PFSK-1 (cell line): ENCODE measurements around the gene PARD3B.

Source experiments
- FOXP2 ChIP-seq: optimal IDR thresholded peaks from 2 replicates; pipeline ENCODE3; 2011; ENCODE audit warnings: borderline replicate concordance, control low read depth, inconsistent platforms; ENCODE audit not compliant: insufficient read depth; ENCODE audit errors: extremely low read length, extremely low read depth
- POLR2AphosphoS5 ChIP-seq: IDR thresholded peaks from 2 replicates; pipeline ENCODE4 v1.6.1; 2012; ENCODE audit warnings: low read depth, mild to moderate bottlenecking, control low read depth, low read length, moderate library complexity
- REST ChIP-seq, 2 experiments: IDR thresholded peaks; 2 replicates each; pipeline versions ENCODE4 v1.6.1 to v1.8.0; 2011 to 2012; ENCODE audit warnings: low read depth in 2 of 2, low read length in 2 of 2, control low read depth in 1 of 2, inconsistent platforms in 1 of 2, mild to moderate bottlenecking in 1 of 2, moderate library complexity in 1 of 2; ENCODE audit not compliant: insufficient read depth in 1 of 2
- SIN3A ChIP-seq: IDR thresholded peaks from 2 replicates; pipeline ENCODE4 v1.6.1; 2012; ENCODE audit warnings: mild to moderate bottlenecking, low read length, moderate library complexity, borderline replicate concordance; ENCODE audit not compliant: insufficient read depth
- TAF1 ChIP-seq: IDR thresholded peaks from 2 replicates; pipeline ENCODE4 v1.6.1; 2012; ENCODE audit warnings: low read length, control low read depth, borderline replicate concordance; ENCODE audit not compliant: insufficient read depth

PARD3B gene

GRCh38 chr2:205387350-205388055 is 842.2 kb downstream of the PARD3B start:
- TF ChIP-seq REST (IDR thresholded peaks at IDR 0.05; ENCODE audit: insufficient read depth in 1 of 2, low read depth in 2 of 2, low read length in 2 of 2) (no peak), FOXP2 (no peak), SIN3A (no peak), TAF1 (no peak), POLR2AphosphoS5 (no peak)

- TF ChIP-seq SIN3A (no peak), POLR2AphosphoS5 (no peak), REST (IDR thresholded peaks at IDR 0.05; ENCODE audit: insufficient read depth in 1 of 2, low read depth in 2 of 2, low read length in 2 of 2) (no peak), FOXP2 (no peak), TAF1 (no peak)
Measured at GRCh38 chr2:205390866-205391265, 845.6 kb downstream of the PARD3B start.

GRCh38 chr2:205401511-205401910 is 856.2 kb downstream of the PARD3B start:
- TF ChIP-seq TAF1 (no peak), POLR2AphosphoS5 (no peak), REST (IDR thresholded peaks at IDR 0.05; ENCODE audit: insufficient read depth in 1 of 2, low read depth in 2 of 2, low read length in 2 of 2) (no peak), FOXP2 (no peak), SIN3A (no peak)

GRCh38 chr2:205402011-205402410 is 856.7 kb downstream of the PARD3B start:
- TF ChIP-seq POLR2AphosphoS5, result no peak
- TF ChIP-seq FOXP2, result no peak
- no peak for TF ChIP-seq TAF1
- TF ChIP-seq SIN3A, result no peak
- no peak for TF ChIP-seq REST (IDR thresholded peaks at IDR 0.05; ENCODE audit: insufficient read depth in 1 of 2, low read depth in 2 of 2, low read length in 2 of 2)
